Upper lobe of right lung (tissue), 1 donor: ENCODE measurements around the gene TNFRSF19. TPM values are rescaled to one million over a fixed set of nuclear protein-coding genes. Genes with fewer than 3 reads are reported as not detected.

Experiments used
- ATAC-seq: fragments of 200-7000 bp; cut with Tn5 transposase; one replicate; pipeline ENCODE4 v1.9.1; 2020; ENCODE audit warnings: mild to moderate bottlenecking, moderate library complexity
- DNase-seq: peaks from one replicate; pipeline ENCODE4 v3.0.0-alpha.2; 2020
- H3K27ac ChIP-seq: fragments of 200-600 bp; one replicate; pipeline ENCODE4 v1.8.0; 2022
- H3K27me3 ChIP-seq: fragments of 200-600 bp; one replicate; pipeline ENCODE4 v1.8.0; 2022; ENCODE audit warnings: mild to moderate bottlenecking
- H3K36me3 ChIP-seq: fragments of 200-600 bp; one replicate; pipeline ENCODE4 v1.8.0; 2022
- H3K4me1 ChIP-seq: fragments of 200-600 bp; one replicate; pipeline ENCODE4 v1.8.0; 2022
- H3K4me3 ChIP-seq: fragments of 200-600 bp; one replicate; pipeline ENCODE4 v1.8.0; 2022; ENCODE audit warnings: mild to moderate bottlenecking
- H3K9me3 ChIP-seq: fragments of 200-600 bp; one replicate; pipeline ENCODE4 v1.8.0; 2022
- intact Hi-C: fragments of 100-400 bp; cut with DNase I; formaldehyde crosslinking; loops from one replicate; pipeline ENCODE4 v1.11.0; 2022
- total RNA-seq: library from RNA; stranded (reverse); fragmentation: NEBNext Ultra II Directional; extraction: Animal tissue kit (Norgen Biotek cat#: 25700); gene quantifications from one replicate; pipeline ENCODE4 v1.2.1, GENCODE V29; 2021
- TF ChIP-seq, protein P1 (sequence below): fragments of 200-600 bp; IDR thresholded peaks from one replicate; pipeline ENCODE4 v1.8.0; 2022; ENCODE audit warnings: antibody characterized with exemption
- donor health status: DM: no; HTN: yes; CAD: no; lungs with severe emphysema.

Gene TNFRSF19
- total RNA-seq, 1 donor from 2014 or later, result 17.9 TPM

DNA sequence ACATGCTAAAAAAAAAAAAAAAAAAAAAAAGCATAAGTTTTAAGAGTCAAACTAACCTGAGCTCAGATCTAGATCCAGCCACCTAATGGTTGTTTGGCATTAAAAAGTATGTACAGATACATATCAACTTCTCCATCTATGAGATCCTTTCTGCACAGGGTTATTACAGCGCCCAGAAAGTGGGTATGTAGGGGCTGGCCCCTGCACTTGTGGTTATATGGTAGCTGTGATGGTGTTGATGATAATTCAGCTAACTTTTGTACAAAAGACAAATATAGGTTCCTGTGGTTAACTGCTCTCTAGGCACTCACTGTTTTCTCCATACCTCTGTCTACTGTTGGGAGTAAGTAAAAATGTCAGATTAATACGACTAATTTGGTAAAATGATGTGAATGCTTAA lies 81.7 kb downstream of the TNFRSF19 start:
- intact Hi-C loops, result no loop called here
- Histone ChIP-seq H3K27me3 (no peaks in the 10 kb centered on the region), H3K4me1 (peaks cover 27% of the 10 kb centered on the region), H3K9me3 (no peaks in the 10 kb centered on the region), H3K4me3 (no peak overlapping the region), H3K36me3 (no peaks in the 10 kb centered on the region), H3K27ac (no peak overlapping the region)
- ATAC-seq, result no peak
- DNase-seq, result no peak
- TF ChIP-seq, protein P1, sequence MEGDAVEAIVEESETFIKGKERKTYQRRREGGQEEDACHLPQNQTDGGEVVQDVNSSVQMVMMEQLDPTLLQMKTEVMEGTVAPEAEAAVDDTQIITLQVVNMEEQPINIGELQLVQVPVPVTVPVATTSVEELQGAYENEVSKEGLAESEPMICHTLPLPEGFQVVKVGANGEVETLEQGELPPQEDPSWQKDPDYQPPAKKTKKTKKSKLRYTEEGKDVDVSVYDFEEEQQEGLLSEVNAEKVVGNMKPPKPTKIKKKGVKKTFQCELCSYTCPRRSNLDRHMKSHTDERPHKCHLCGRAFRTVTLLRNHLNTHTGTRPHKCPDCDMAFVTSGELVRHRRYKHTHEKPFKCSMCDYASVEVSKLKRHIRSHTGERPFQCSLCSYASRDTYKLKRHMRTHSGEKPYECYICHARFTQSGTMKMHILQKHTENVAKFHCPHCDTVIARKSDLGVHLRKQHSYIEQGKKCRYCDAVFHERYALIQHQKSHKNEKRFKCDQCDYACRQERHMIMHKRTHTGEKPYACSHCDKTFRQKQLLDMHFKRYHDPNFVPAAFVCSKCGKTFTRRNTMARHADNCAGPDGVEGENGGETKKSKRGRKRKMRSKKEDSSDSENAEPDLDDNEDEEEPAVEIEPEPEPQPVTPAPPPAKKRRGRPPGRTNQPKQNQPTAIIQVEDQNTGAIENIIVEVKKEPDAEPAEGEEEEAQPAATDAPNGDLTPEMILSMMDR, result no peak

DNA sequence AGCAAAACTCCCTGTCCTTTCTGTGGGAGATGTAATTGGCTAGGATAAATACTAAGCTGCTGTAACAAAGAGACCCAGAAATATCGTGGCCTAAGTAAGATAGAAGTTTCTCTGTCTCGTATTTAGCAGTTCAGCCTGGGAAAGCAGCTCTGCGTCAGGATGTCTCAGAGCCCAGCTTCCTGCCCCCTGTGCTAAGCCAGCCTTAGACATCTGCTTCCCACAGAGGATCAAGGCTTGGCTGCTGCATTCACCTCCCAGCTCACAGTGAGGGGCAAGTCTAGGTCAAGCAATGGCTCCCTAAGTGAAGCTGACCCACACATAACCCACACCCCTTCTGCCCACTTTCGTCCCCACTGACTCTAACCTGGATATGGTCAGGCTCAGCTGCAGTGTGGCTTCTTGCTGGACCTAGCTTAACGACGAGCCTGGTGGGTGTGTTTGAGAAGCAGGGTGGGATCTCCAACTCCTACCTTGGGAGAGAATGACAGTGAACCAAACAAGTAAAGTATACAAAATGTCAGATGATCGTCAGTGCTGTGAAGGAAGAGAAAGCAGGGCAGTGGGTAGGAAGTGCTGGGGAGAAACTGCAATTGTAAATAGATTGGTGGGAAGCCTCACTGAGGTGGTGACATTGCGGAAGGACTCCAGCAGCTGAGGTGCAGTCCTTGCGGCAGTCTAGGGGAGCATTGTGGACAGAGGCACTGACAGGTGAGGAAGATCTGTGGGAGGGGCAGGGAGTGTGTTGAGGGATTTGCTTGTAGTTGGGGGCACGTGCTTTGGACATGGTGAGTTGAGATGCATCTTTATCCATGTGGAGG lies 82.9 kb downstream of the TNFRSF19 start:
- Histone ChIP-seq H3K9me3 (no peaks in the 10 kb centered on the region), H3K27me3 (no peaks in the 10 kb centered on the region), H3K4me1 (peaks cover 33% of the 10 kb centered on the region), H3K36me3 (no peaks in the 10 kb centered on the region), H3K27ac (no peak overlapping the region), H3K4me3 (no peak overlapping the region)
- intact Hi-C loops, result no loop called here
- no peak for DNase-seq
- TF ChIP-seq, protein P1, result no peak
- peak; percentile 10 for ATAC-seq

DNA sequence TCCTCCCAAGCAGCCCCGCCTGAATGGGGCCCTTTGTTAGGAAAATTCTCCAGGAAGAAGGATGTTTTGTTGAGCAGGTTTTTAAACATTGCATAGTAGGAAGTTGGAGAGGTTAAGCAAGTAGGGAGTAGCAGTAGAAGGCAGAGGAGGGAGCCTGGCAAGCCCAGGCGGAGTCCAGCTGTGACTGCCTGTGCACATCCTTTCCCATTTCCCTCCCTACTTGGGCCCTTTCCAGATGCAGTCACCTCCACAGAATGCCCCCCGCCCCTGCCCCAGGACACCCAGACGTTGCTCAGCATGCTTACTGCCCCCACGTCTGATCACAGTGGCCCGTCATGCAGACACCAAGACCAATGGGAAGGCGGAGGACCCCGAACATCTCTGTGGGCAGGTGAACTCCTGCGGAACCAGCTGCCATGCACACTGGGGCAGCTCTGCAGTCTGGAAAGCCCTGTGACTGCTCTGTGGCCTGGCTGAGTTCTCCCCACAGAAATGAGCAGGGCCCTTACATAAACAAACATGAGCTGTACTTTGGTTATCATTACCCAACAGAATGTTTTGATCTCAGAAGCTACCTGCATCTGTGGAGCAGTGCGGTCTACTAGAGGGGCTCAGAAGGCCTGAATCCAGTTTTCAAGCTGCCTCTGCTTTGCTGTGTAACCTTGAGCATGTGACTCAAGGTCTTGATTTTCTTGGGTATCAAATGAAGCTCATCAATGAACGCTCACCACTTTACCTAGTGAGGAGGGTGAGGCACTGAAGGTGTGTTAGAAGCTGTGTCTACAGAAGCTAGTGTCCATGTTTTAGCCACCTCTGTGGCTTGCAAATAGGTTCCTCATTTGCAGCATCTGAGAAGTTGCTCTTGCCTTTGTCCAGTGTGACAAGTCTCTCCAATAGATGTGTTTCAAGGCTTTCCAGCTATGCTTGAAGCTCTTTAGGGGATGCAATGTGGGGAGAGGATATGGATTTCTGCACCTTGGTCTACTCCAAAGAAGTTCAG lies 84.2 kb downstream of the TNFRSF19 start:
- no peak overlapping the region for H3K4me3 ChIP-seq
- ATAC-seq, result peak; percentile 57
- no peaks in the 10 kb centered on the region for H3K36me3 ChIP-seq
- peaks cover 33% of the 10 kb centered on the region for H3K4me1 ChIP-seq
- H3K27ac ChIP-seq, result no peak overlapping the region
- no peak for DNase-seq
- TF ChIP-seq, protein P1, result no peak
- no peaks in the 10 kb centered on the region for H3K27me3 ChIP-seq
- H3K9me3 ChIP-seq, result no peaks in the 10 kb centered on the region
- intact Hi-C loops, result no loop called here

DNA sequence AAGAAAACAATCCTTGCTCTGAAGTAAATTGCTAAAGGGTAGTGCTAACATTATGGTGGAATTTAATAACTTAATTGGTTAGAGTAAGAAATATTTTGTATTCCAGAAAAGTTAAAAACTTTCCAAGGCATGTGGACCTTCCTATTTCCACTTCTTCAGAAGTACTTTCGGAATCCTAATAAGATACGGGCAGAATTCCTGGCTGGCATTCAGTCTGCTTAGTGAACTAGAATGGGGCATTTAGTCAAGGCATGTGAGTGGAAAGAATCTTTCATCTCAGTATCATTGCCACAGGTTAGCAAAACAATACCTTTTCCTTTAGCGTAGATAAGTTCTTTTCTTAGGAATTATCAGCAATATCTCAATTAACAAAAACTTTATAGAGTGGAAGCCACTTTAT lies 85.1 kb downstream of the TNFRSF19 start:
- Histone ChIP-seq H3K27me3 (no peaks in the 10 kb centered on the region), H3K9me3 (no peaks in the 10 kb centered on the region), H3K27ac (no peak overlapping the region), H3K4me3 (no peak overlapping the region), H3K36me3 (no peaks in the 10 kb centered on the region), H3K4me1 (peaks cover 33% of the 10 kb centered on the region)
- TF ChIP-seq, protein P1, result no peak
- no peak for ATAC-seq
- no peak for DNase-seq
- intact Hi-C loops, result no loop called here

DNA sequence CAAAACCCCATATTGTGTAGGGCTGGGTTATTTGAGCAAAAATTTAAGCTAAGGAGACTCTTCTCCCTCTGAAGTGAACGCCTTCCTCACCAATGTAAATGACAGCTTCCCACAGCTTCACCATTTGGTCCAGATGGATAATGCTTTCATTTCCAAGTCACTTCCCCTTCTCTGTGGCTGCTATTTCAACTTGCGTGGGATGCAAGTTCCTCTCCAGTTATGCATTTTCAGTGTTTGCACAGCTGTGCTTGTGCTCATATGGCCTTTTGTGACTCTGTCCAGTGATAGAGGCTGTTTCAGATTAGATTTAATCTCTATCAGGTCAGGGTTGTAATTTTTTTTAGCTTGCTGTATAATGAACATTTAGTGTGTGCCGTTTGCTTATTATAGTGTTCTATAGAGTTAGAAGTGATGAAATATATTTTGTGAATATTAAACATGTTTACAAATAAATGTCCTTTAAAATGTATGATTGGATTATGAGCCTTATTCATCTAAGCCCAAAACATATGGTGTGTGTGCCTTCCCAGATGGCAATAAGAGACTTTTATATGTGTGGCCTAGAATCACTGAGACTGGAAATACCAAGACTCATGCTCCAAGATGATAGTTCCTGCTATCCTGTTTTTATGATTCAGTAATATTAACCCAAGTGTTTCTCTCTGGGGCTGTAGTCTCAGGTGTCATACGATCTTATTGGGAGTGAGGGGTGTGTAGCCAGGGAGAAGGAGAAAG lies 86.6 kb downstream of the TNFRSF19 start:
- Histone ChIP-seq H3K27me3 (no peaks in the 10 kb centered on the region), H3K36me3 (no peaks in the 10 kb centered on the region), H3K27ac (no peak overlapping the region), H3K4me1 (peaks cover 33% of the 10 kb centered on the region), H3K4me3 (no peak overlapping the region), H3K9me3 (no peaks in the 10 kb centered on the region)
- ATAC-seq, result peak; percentile 86
- intact Hi-C loops, result no loop called here
- DNase-seq, result no peak
- TF ChIP-seq, protein P1, result no peak
